ENCODE measurements around the gene PSMD1.

The PSMD1 gene

GRCh38 chr2:231118614-231118942 lies 61.9 kb downstream of the PSMD1 start:
- no peak for DNase-seq (ENCODE audit: low spot score)
- TF ChIP-seq, protein P1, sequence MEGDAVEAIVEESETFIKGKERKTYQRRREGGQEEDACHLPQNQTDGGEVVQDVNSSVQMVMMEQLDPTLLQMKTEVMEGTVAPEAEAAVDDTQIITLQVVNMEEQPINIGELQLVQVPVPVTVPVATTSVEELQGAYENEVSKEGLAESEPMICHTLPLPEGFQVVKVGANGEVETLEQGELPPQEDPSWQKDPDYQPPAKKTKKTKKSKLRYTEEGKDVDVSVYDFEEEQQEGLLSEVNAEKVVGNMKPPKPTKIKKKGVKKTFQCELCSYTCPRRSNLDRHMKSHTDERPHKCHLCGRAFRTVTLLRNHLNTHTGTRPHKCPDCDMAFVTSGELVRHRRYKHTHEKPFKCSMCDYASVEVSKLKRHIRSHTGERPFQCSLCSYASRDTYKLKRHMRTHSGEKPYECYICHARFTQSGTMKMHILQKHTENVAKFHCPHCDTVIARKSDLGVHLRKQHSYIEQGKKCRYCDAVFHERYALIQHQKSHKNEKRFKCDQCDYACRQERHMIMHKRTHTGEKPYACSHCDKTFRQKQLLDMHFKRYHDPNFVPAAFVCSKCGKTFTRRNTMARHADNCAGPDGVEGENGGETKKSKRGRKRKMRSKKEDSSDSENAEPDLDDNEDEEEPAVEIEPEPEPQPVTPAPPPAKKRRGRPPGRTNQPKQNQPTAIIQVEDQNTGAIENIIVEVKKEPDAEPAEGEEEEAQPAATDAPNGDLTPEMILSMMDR (IDR thresholded peaks at IDR 0.05; ENCODE audit: borderline replicate concordance, control extremely low read depth, extremely low read depth, insufficient read depth, missing control alignments): no peak
- in situ Hi-C loops (cut with MboI; ENCODE audit: low sequenced_read_pairs, unreplicated experiment): no loop called here

- no peak for DNase-seq (ENCODE audit: low spot score)
- in situ Hi-C loops (cut with MboI; ENCODE audit: low sequenced_read_pairs, unreplicated experiment): no loop called here
- TF ChIP-seq, protein P1 (IDR thresholded peaks at IDR 0.05; ENCODE audit: borderline replicate concordance, control extremely low read depth, extremely low read depth, insufficient read depth, missing control alignments): no peak
These were observed 66.8 kb downstream of the PSMD1 start for GRCh38 chr2:231123362-231123898.

DNA sequence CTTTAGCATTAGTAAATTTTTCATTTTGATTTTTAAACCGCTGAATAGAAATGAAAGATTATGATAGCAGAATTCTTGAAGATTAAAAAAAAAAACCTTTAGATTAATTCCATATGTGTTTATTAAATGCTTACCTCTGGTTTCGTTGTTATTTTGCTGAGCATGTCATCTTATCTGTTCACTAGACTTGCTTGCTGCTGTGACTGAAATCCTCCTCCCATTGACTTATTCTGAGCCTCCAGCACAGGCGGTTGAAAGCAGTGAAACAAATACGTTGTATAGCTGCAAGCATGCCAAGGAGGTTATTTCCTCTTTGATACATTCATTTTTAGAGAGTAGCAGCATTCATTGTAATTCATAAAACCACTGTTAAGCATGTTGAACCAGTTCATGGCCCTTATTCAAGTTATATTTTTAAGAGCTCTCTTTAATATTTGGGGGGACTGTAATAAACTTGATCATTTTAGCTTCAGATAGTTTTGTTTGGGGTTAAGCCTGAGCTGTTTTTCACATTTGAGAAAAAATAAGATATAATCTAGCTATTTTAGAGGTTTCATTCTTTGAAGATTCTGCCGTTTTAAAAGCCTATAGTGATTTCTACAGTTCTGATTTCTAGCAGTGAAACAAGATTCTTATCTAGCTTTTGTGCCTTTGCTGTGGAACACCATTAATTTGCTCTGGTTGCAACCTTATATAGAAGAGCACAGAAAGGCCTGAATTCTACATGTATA lies 68.3 kb downstream of the PSMD1 start, which contains the start of gene HTR2B:
TSS of gene HTR2B (minus strand) at position 205 of the 731 bp plus-strand sequence. CDS start 1,278 bp downstream, outside the sequence.
- in situ Hi-C loops (cut with MboI; ENCODE audit: low sequenced_read_pairs, unreplicated experiment): no loop called here
- TF ChIP-seq, protein P1 (IDR thresholded peaks at IDR 0.05; ENCODE audit: borderline replicate concordance, control extremely low read depth, extremely low read depth, insufficient read depth, missing control alignments): no peak
- DNase-seq (ENCODE audit: low spot score): peak; percentile 24

- in situ Hi-C loops (cut with MboI; ENCODE audit: low sequenced_read_pairs, unreplicated experiment): no loop called here
- no peak for DNase-seq (ENCODE audit: low spot score)
- TF ChIP-seq, protein P1 (IDR thresholded peaks at IDR 0.05; ENCODE audit: borderline replicate concordance, control extremely low read depth, extremely low read depth, insufficient read depth, missing control alignments): no peak
These were observed 69.5 kb downstream of the PSMD1 start for GRCh38 chr2:231126123-231126522.

DNA sequence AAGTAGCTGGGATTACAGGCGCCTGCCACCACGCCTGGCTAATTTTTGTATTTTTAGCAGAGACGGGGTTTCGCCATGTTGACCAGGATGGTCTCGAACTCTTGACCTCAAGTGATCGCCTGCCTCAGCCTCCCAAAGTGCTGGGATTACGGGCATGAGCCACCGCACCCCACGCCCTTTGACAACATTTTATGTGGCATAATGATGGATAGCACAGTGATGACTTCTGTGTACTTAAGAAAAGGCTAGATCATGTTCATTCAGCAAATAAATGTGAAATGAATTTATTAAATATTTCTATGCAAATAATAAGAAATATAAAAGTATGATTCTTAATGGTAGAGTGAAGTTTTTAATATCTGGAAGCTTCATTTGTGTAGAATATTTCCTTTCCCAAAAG lies 70.8 kb downstream of the PSMD1 start:
- no peak for DNase-seq (ENCODE audit: low spot score)

DNA sequence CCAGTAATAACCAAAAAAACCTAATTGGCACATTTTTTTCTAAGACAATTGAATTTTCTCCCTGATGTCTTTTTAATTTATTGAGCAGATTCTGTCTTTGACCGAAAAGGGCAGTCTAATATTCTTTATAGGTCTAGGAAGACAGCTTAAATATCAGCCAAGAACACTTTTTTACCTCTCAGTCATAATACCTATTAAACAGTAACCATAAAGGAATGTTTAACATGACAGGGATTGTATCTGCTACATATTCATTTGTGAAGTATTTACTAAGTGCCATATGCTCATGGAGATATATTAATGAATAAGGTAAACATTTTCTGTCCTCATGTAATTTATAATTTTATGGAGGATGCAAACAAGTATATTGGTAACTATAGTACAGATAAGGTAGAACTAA lies 71.3 kb downstream of the PSMD1 start:
- TF ChIP-seq, protein P1 (IDR thresholded peaks at IDR 0.05; ENCODE audit: borderline replicate concordance, control extremely low read depth, extremely low read depth, insufficient read depth, missing control alignments): no peak
- in situ Hi-C loops (cut with MboI; ENCODE audit: low sequenced_read_pairs, unreplicated experiment): no loop called here
- DNase-seq (ENCODE audit: low spot score): no peak

More for the DNA sequence above, 70.8 kb downstream of the PSMD1 start:
- TF ChIP-seq, protein P1 (IDR thresholded peaks at IDR 0.05; ENCODE audit: borderline replicate concordance, control extremely low read depth, extremely low read depth, insufficient read depth, missing control alignments): no peak
- in situ Hi-C loops (cut with MboI; ENCODE audit: low sequenced_read_pairs, unreplicated experiment): no loop called here
